H9 (cell line): ENCODE measurements around the gene MED17. TPM values are rescaled to one million over a fixed set of nuclear protein-coding genes. Genes with fewer than 3 reads are reported as not detected.

Experiments used
- DNase-seq: peaks from one replicate; pipeline ENCODE4 v3.0.0-alpha.2; 2017
- H2AFZ ChIP-seq: one replicate; pipeline ENCODE4 v1.6.1; 2013; ENCODE audit warnings: mild to moderate bottlenecking, low read length, control low read depth, moderate library complexity
- H2AK5ac ChIP-seq: 2 replicates; pipeline ENCODE4 v1.6.1; 2013; ENCODE audit warnings: low read length, control low read depth, mixed read lengths; ENCODE audit not compliant: insufficient read length
- H2BK120ac ChIP-seq: one replicate; pipeline ENCODE4 v1.6.1; 2013; ENCODE audit warnings: low read depth, mild to moderate bottlenecking, low read length, control low read depth, inconsistent platforms; ENCODE audit not compliant: poor library complexity, severe bottlenecking
- H2BK12ac ChIP-seq: 2 replicates; pipeline ENCODE4 v1.6.1; 2013; ENCODE audit warnings: low read length, control low read depth, mixed read lengths, low read depth; ENCODE audit not compliant: insufficient read length
- H2BK15ac ChIP-seq: 2 replicates; pipeline ENCODE4 v1.6.1; 2013; ENCODE audit warnings: low read depth, low read length, control low read depth
- H2BK20ac ChIP-seq: one replicate; pipeline ENCODE4 v1.6.1; 2013; ENCODE audit warnings: low read depth, mild to moderate bottlenecking, low read length, control low read depth, inconsistent platforms; ENCODE audit not compliant: poor library complexity, severe bottlenecking
- H2BK5ac ChIP-seq: 2 replicates; pipeline ENCODE4 v1.6.1; 2013; ENCODE audit warnings: low read length, control low read depth, mixed read lengths; ENCODE audit not compliant: insufficient read length
- H3K14ac ChIP-seq: 2 replicates; pipeline ENCODE4 v1.6.1; 2013; ENCODE audit warnings: low read length, control low read depth; ENCODE audit not compliant: insufficient read depth
- H3K18ac ChIP-seq: 2 replicates; pipeline ENCODE4 v1.6.1; 2013; ENCODE audit warnings: low read depth, mild to moderate bottlenecking, mixed read lengths, low read length, control low read depth; ENCODE audit not compliant: insufficient read length
- H3K23ac ChIP-seq: 2 replicates; pipeline ENCODE4 v1.6.1; 2013; ENCODE audit warnings: low read length, control low read depth, mixed read lengths, low read depth; ENCODE audit not compliant: insufficient read length
- H3K23me2 ChIP-seq: 2 replicates; pipeline ENCODE4 v1.6.1; 2013; ENCODE audit warnings: low read depth, mild to moderate bottlenecking, mixed read lengths, low read length, control low read depth; ENCODE audit not compliant: insufficient read length, poor library complexity, severe bottlenecking
- H3K27ac ChIP-seq: 2 replicates; pipeline ENCODE4 v1.5.1; 2013; ENCODE audit warnings: low read length, control low read depth, mixed read lengths, low read depth; ENCODE audit not compliant: insufficient read length
- H3K27me3 ChIP-seq: 2 replicates; pipeline ENCODE4 v1.6.1; 2013; ENCODE audit warnings: low read length, control low read depth, inconsistent platforms; ENCODE audit not compliant: insufficient read depth
- H3K4ac ChIP-seq: 2 replicates; pipeline ENCODE4 v1.6.1; 2013; ENCODE audit warnings: low read depth, mild to moderate bottlenecking, control low read depth, inconsistent platforms, low read length, moderate library complexity
- H3K4me1 ChIP-seq: 2 replicates; pipeline ENCODE4 v1.6.1; 2013; ENCODE audit warnings: low read length, control low read depth, inconsistent platforms; ENCODE audit not compliant: insufficient read depth
- H3K4me2 ChIP-seq: 2 replicates; pipeline ENCODE4 v1.6.1; 2013; ENCODE audit warnings: low read length, control low read depth, mixed read lengths; ENCODE audit not compliant: insufficient read length, insufficient read depth
- H3K56ac ChIP-seq: 2 replicates; pipeline ENCODE4 v1.6.1; 2013; ENCODE audit warnings: low read depth, mild to moderate bottlenecking, mixed read lengths, low read length, control low read depth; ENCODE audit not compliant: insufficient read length
- H3K79me1 ChIP-seq: 2 replicates; pipeline ENCODE4 v1.6.1; 2013; ENCODE audit warnings: low read depth, mild to moderate bottlenecking, moderate library complexity, low read length, control low read depth, inconsistent platforms; ENCODE audit not compliant: insufficient read depth, poor library complexity, severe bottlenecking
- H3K79me2 ChIP-seq: 2 replicates; pipeline ENCODE4 v1.6.1; 2013; ENCODE audit warnings: low read length, control low read depth, inconsistent platforms; ENCODE audit not compliant: insufficient read depth
- H3K9ac ChIP-seq: 2 replicates; pipeline ENCODE4 v1.6.1; 2013; ENCODE audit warnings: low read length, control low read depth, mixed read lengths; ENCODE audit not compliant: insufficient read length; ENCODE audit errors: extremely low read depth
- H3K9me3 ChIP-seq: one replicate; pipeline ENCODE4 v1.6.1; 2013; ENCODE audit warnings: low read depth, low read length, inconsistent platforms; ENCODE audit not compliant: control insufficient read depth
- H3T11ph ChIP-seq: one replicate; pipeline ENCODE4 v1.6.1; 2013; ENCODE audit warnings: mild to moderate bottlenecking, low read length, control low read depth, inconsistent platforms
- H4K20me1 ChIP-seq: one replicate; pipeline ENCODE4 v1.6.1; 2013; ENCODE audit not compliant: control insufficient read depth, insufficient read length, insufficient read depth
- H4K5ac ChIP-seq: 2 replicates; pipeline ENCODE4 v1.6.1; 2013; ENCODE audit warnings: low read depth, mild to moderate bottlenecking, mixed read lengths, low read length, control low read depth; ENCODE audit not compliant: insufficient read length
- H4K8ac ChIP-seq: replicated peaks from 2 replicates; pipeline ENCODE4 v1.6.1; 2013; ENCODE audit warnings: low read length, control low read depth, mixed read lengths, low read depth; ENCODE audit not compliant: insufficient read length
- H4K91ac ChIP-seq: 2 replicates; pipeline ENCODE4 v1.6.1; 2013; ENCODE audit warnings: low read depth, mild to moderate bottlenecking, moderate library complexity, mixed read lengths, low read length, control low read depth; ENCODE audit not compliant: insufficient read length
- H3K27ac Mint-ChIP-seq, 3 experiments: 2 replicates in 2 of 3; 3 replicates in 1 of 3; pipeline ENCODE4 v1.8.0; 2020 to 2021; ENCODE audit warnings: mixed read lengths in 3 of 3, mild to moderate bottlenecking in 1 of 3, moderate library complexity in 1 of 3
- H3K27me3 Mint-ChIP-seq: 2 replicates; pipeline ENCODE4 v1.8.0; 2021; ENCODE audit warnings: low read depth, mild to moderate bottlenecking, moderate library complexity, mixed read lengths
- H3K36me3 Mint-ChIP-seq, 3 experiments: 2 replicates in 2 of 3; 3 replicates in 1 of 3; pipeline ENCODE4 v1.8.0; 2020 to 2021; ENCODE audit warnings: low read depth in 3 of 3, mixed read lengths in 3 of 3; ENCODE audit not compliant: insufficient read depth in 1 of 3
- H3K4me1 Mint-ChIP-seq, 2 experiments: 2 replicates each; pipeline ENCODE4 v1.8.0; 2020; ENCODE audit warnings: mixed read lengths in 2 of 2
- H3K4me3 Mint-ChIP-seq, 2 experiments: 2 replicates in 1 of 2; 3 replicates in 1 of 2; pipeline ENCODE4 v1.8.0; 2020 to 2021; ENCODE audit warnings: mild to moderate bottlenecking in 2 of 2, mixed read lengths in 2 of 2, moderate library complexity in 1 of 2
- H3K9me3 Mint-ChIP-seq, 2 experiments: 2 replicates in 1 of 2; 3 replicates in 1 of 2; pipeline ENCODE4 v1.8.0; 2020; ENCODE audit warnings: mild to moderate bottlenecking in 2 of 2, mixed read lengths in 2 of 2, moderate library complexity in 1 of 2
- WGBS: extraction: QIAGEN DNeasy Blood & Tissue Kit; methylation state at CpG from one replicate; pipeline ENCODE4 v1.1.7; 2013; ENCODE audit warnings: missing lambda C conversion rate, low lambda C conversion rate, mixed read lengths; ENCODE audit not compliant: insufficient read length; ENCODE audit errors: extremely low coverage; 5-methylcytosine and 5-hydroxymethylcytosine counted together
- total RNA-seq: library from RNA; stranded (reverse); gene quantifications from 2 replicates; pipeline ENCODE4 v1.2.1, GENCODE V29; 2021
- TF ChIP-seq, protein P1 (sequence below): fragments of 200-600 bp; sonication (generic); conservative IDR thresholded peaks from 3 replicates; pipeline ENCODE4 v1.8.0; 2021; ENCODE audit warnings: antibody characterized with exemption, mild to moderate bottlenecking

The MED17 gene
- total RNA-seq, 1 experiment from 2014 or later: 43.3 TPM

DNA sequence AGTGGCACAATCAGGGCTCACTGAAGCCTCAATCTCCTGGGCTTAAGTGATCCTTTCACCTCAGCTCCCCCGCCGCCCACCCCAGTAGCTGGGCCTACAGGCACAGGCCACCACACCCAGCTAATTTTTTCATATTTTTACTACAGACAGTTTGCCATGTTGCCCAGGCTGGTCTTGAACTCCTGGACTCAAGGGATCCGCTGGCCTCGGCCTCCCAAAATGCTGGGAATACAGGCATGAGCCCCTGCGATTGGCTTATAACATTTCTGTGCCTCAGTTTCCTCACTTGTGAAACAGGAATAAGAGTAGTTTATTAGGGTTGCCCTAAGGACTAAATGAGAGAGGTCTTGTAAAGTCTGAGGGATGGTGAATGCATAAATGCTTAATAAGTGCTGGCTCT is 65.1 kb downstream of the MED17 start:
- no peak overlapping the region for H3K56ac ChIP-seq
- H4K8ac ChIP-seq: no peak overlapping the region
- no peaks in the 10 kb centered on the region for H3K9me3 ChIP-seq
- Mint-ChIP-seq H3K9me3 (no peaks in the 10 kb centered on the region), H3K4me3 (no peak overlapping the region), H3K36me3 (no peaks in the 10 kb centered on the region), H3K27me3 (no peaks in the 10 kb centered on the region), H3K4me1 (peaks cover 4 to 10% of the 10 kb centered on the region in 2 experiments), H3K27ac (peak overlapping the region in 1 of 3 experiments; percentile 56; a peak in 1 of 7 replicates)
- H3K4ac ChIP-seq: no peak overlapping the region
- H3T11ph ChIP-seq: no peak overlapping the region
- H3K4me1 ChIP-seq: no peaks in the 10 kb centered on the region; the same call in 1 of the 2 replicates
- H3K9ac ChIP-seq: no peak overlapping the region
- H3K18ac ChIP-seq: no peak overlapping the region
- H2AFZ ChIP-seq: no peak overlapping the region
- WGBS: no CpG with 5 or more reads among the region's 5 CpGs
- H3K4me2 ChIP-seq: no peak overlapping the region
- TF ChIP-seq, protein P1, sequence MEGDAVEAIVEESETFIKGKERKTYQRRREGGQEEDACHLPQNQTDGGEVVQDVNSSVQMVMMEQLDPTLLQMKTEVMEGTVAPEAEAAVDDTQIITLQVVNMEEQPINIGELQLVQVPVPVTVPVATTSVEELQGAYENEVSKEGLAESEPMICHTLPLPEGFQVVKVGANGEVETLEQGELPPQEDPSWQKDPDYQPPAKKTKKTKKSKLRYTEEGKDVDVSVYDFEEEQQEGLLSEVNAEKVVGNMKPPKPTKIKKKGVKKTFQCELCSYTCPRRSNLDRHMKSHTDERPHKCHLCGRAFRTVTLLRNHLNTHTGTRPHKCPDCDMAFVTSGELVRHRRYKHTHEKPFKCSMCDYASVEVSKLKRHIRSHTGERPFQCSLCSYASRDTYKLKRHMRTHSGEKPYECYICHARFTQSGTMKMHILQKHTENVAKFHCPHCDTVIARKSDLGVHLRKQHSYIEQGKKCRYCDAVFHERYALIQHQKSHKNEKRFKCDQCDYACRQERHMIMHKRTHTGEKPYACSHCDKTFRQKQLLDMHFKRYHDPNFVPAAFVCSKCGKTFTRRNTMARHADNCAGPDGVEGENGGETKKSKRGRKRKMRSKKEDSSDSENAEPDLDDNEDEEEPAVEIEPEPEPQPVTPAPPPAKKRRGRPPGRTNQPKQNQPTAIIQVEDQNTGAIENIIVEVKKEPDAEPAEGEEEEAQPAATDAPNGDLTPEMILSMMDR: no peak
- H2BK20ac ChIP-seq: no peak overlapping the region
- DNase-seq: peak; percentile 11
- H4K91ac ChIP-seq: no peak overlapping the region
- H4K20me1 ChIP-seq: no peaks in the 10 kb centered on the region
- H3K27ac ChIP-seq: no peak overlapping the region
- no peak overlapping the region for H2BK120ac ChIP-seq
- no peaks in the 10 kb centered on the region for H3K79me1 ChIP-seq
- H3K79me2 ChIP-seq: no peaks in the 10 kb centered on the region
- H2BK12ac ChIP-seq: no peak overlapping the region
- peaks cover 5% of the 10 kb centered on the region for H3K23me2 ChIP-seq
- no peak overlapping the region for H3K23ac ChIP-seq
- no peaks in the 10 kb centered on the region for H3K27me3 ChIP-seq
- H2AK5ac ChIP-seq: no peak overlapping the region
- H4K5ac ChIP-seq: no peak overlapping the region
- H2BK15ac ChIP-seq: no peak overlapping the region
- H2BK5ac ChIP-seq: no peak overlapping the region
- no peak overlapping the region for H3K14ac ChIP-seq
